PC-9 (cell line): ENCODE measurements around the gene FUT8. TPM values are rescaled to one million over a fixed set of nuclear protein-coding genes. Genes with fewer than 3 reads are reported as not detected.

Experiments used
- BruUV-seq: library from RNA; stranded (reverse); fragments of 400-500 nt; replicated peaks from 2 replicates; lab custom pipeline; 2021; lab: Mats Ljungman, UMichigan
- CTCF ChIA-PET: fragments of 300-600 bp; sonication (Branson Sonifier 250); formaldehyde crosslinking; loops from one replicate; lab custom pipeline; 2022; ENCODE audit warnings: antibody characterized with exemption; lab: Charles Lee
- POLR2A ChIA-PET: fragments of 300-600 bp; sonication (Branson Sonifier 250); formaldehyde crosslinking; loops from one replicate; lab custom pipeline; 2022; ENCODE audit warnings: antibody characterized with exemption; ENCODE audit not compliant: unreplicated experiment; lab: Charles Lee
- DNase-seq, 2 experiments: peaks; one replicate each; pipeline versions ENCODE4 v3.0.0 to v3.0.0-alpha.2; 2015 to 2022; ENCODE audit warnings: mixed read lengths in 1 of 2
- H2AFZ ChIP-seq: fragments of 200-600 bp; sonication (generic); 2 replicates; pipeline ENCODE4 v1.8.1; 2017; ENCODE audit warnings: antibody characterized with exemption
- H3F3A ChIP-seq: fragments of 200-600 bp; sonication (generic); 2 replicates; pipeline ENCODE4 v1.8.1; 2017; ENCODE audit warnings: antibody characterized with exemption, mild to moderate bottlenecking, low read depth; ENCODE audit not compliant: insufficient read depth
- H3K27ac ChIP-seq: fragments of 200-600 bp; sonication (generic); 2 replicates; pipeline ENCODE4 v1.6.1; 2016; ENCODE audit warnings: mixed run types
- H3K27me3 ChIP-seq: fragments of 200-600 bp; sonication (generic); 2 replicates; pipeline ENCODE4 v1.6.1; 2016; ENCODE audit warnings: low read depth, mixed run types; ENCODE audit not compliant: insufficient read depth
- H3K36me3 ChIP-seq: fragments of 200-600 bp; sonication (generic); 2 replicates; pipeline ENCODE4 v1.6.1; 2016; ENCODE audit warnings: low read depth, mixed run types
- H3K4me1 ChIP-seq: fragments of 200-600 bp; sonication (generic); replicated peaks from 2 replicates; pipeline ENCODE4 v1.6.1; 2016; ENCODE audit warnings: mixed run types; ENCODE audit not compliant: insufficient read depth
- H3K4me2 ChIP-seq: fragments of 200-600 bp; sonication (generic); 2 replicates; pipeline ENCODE4 v1.6.1; 2017; ENCODE audit warnings: mixed run types
- H3K4me3 ChIP-seq: fragments of 200-600 bp; sonication (generic); 2 replicates; pipeline ENCODE4 v1.6.1; 2016; ENCODE audit warnings: mixed run types
- H3K79me2 ChIP-seq: fragments of 200-600 bp; sonication (generic); 2 replicates; pipeline ENCODE4 v1.6.1; 2017; ENCODE audit warnings: low read depth, mixed run types
- H3K9me2 ChIP-seq: fragments of 200-600 bp; sonication (generic); 2 replicates; pipeline ENCODE4 v1.8.1; 2017; ENCODE audit warnings: mild to moderate bottlenecking; ENCODE audit not compliant: insufficient read depth
- H3K9me3 ChIP-seq: fragments of 200-600 bp; sonication (generic); 2 replicates; pipeline ENCODE4 v1.8.1; 2016; ENCODE audit warnings: low read depth; ENCODE audit not compliant: insufficient read depth
- H4K20me1 ChIP-seq: fragments of 200-600 bp; sonication (generic); 2 replicates; pipeline ENCODE4 v1.8.1; 2017; ENCODE audit not compliant: insufficient read depth
- CTCF ChIP-seq: fragments of 200-600 bp; sonication (generic); conservative IDR thresholded peaks from 2 replicates; pipeline ENCODE4 v1.6.1; 2017; ENCODE audit warnings: mixed run types, antibody characterized with exemption, mild to moderate bottlenecking, moderate library complexity
- EZH2 ChIP-seq: fragments of 200-600 bp; sonication (generic); IDR thresholded peaks from 2 replicates; pipeline ENCODE4 v1.8.0; 2017; ENCODE audit warnings: antibody characterized with exemption, low read depth
- intact Hi-C: fragments of 100-400 bp; cut with micrococcal nuclease; formaldehyde crosslinking; loops from one replicate; pipeline ENCODE4 v1.10.0; 2022; ENCODE audit not compliant: unreplicated experiment
- total RNA-seq: library from RNA; stranded (reverse); gene quantifications from 2 replicates; pipeline ENCODE4 v1.2.3, GENCODE V29; 2021

FUT8 gene
- total RNA-seq, 1 experiment from 2014 or later = 134 TPM

GRCh38 chr14:65748796-65749195 is 336.3 kb downstream of the FUT8 start:
- Histone ChIP-seq H3K9me3 (no peaks in the 10 kb centered on the region), H2AFZ (no peak overlapping the region), H3K79me2 (no peaks in the 10 kb centered on the region), H3K27ac (no peak overlapping the region), H3K4me3 (no peak overlapping the region), H3F3A (peaks cover 5% of the 10 kb centered on the region; the same call in 1 of the 2 replicates), H3K27me3 (no peaks in the 10 kb centered on the region), H4K20me1 (no peaks in the 10 kb centered on the region), H3K36me3 (no peaks in the 10 kb centered on the region), H3K9me2 (no peaks in the 10 kb centered on the region), H3K4me2 (no peak overlapping the region), H3K4me1 (no peaks in the 10 kb centered on the region)
- intact Hi-C loops = no loop called here
- BruUV-seq = no TSS peak
- no peak for TF ChIP-seq CTCF
- TF ChIP-seq EZH2 = no peak
- DNase-seq = no peak
- ChIA-PET CTCF (no interaction called here), POLR2A (no interaction called here)

DNA sequence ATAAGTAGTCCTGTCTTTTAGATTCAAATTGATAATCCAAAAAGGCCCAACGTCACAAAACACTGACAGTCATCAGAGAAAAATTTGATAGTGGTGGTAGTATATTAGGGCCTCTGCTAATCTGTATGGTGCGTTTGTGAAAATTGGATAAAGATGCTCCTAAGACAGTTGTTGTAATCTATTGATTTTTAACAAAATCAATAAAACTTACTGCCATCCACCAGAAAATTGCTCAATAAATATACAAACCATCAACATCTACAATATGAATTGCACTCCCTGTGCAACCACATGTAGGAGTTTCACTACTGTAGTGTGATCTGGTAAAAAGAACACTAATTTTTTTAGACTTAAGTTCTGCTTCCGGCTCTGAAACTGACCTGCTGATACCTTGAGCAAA is 336.8 kb downstream of the FUT8 start:
- H3K36me3 ChIP-seq = no peaks in the 10 kb centered on the region
- intact Hi-C loops = no loop called here

DNA sequence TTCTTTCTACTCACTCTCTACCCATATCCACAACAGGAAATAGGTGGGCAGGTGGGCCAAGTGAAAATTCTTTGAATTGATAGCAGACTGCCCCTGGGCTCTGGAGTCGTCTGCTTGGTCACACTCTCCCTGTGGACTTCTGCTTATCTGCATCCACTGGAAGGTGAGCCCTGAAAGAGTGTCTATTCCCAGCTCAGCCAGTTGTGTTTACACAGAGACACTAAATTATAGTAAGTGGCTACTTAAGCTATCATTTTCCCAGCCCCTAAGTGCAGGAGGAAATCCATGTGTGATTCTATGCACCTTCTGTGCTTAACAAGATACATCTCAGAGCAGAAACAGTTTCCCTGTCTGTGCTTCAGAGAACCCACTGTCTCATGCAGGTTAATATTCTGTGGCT is 338.4 kb downstream of the FUT8 start:
- Histone ChIP-seq H3K79me2 (no peaks in the 10 kb centered on the region), H3K4me1 (no peaks in the 10 kb centered on the region), H3K27ac (no peak overlapping the region), H3K27me3 (no peaks in the 10 kb centered on the region), H3K9me3 (no peaks in the 10 kb centered on the region), H4K20me1 (no peaks in the 10 kb centered on the region), H2AFZ (no peak overlapping the region), H3K36me3 (no peaks in the 10 kb centered on the region), H3K9me2 (no peaks in the 10 kb centered on the region), H3K4me2 (no peak overlapping the region), H3K4me3 (no peak overlapping the region), H3F3A (peaks cover 5% of the 10 kb centered on the region; the same call in 1 of the 2 replicates)
- BruUV-seq = no TSS peak
- ChIA-PET POLR2A (no interaction called here), CTCF (no interaction called here)
- no peak for TF ChIP-seq CTCF
- no peak for TF ChIP-seq EZH2
- no peak for DNase-seq
- intact Hi-C loops = no loop called here

More for the DNA sequence above, 336.8 kb downstream of the FUT8 start:
- H3F3A ChIP-seq = peaks cover 5% of the 10 kb centered on the region; the same call in 1 of the 2 replicates
- no peak for DNase-seq
- ChIA-PET POLR2A (no interaction called here), CTCF (no interaction called here)
- no peak for TF ChIP-seq EZH2
- TF ChIP-seq CTCF = no peak
- H3K4me2 ChIP-seq = no peak overlapping the region
- no peak overlapping the region for H2AFZ ChIP-seq
- H3K4me3 ChIP-seq = no peak overlapping the region
- no peaks in the 10 kb centered on the region for H3K27me3 ChIP-seq
- H3K9me3 ChIP-seq = no peaks in the 10 kb centered on the region
- BruUV-seq = no TSS peak
- H3K27ac ChIP-seq = no peak overlapping the region
- no peaks in the 10 kb centered on the region for H4K20me1 ChIP-seq
- no peaks in the 10 kb centered on the region for H3K79me2 ChIP-seq
- H3K9me2 ChIP-seq = no peaks in the 10 kb centered on the region
- no peaks in the 10 kb centered on the region for H3K4me1 ChIP-seq
